ENCODE data around the gene RGS1.
"Not testable (repeated sequence)": the region's sequence is repeated elsewhere in the genome, so short reads cannot be mapped to it uniquely, and the experiment has no call there.

The RGS1 gene

GRCh38 chr1:192575499-192576189 is at the start of gene RGS1:
Gene RGS1, plus strand, starts transcription at chr1:192575773. Its CDS starts 20 bp downstream, at chr1:192575793.
- DNase-seq (ENCODE audit: low read depth) = no peak

- DNase-seq (ENCODE audit: low read depth) = no peak
Measured at GRCh38 chr1:192527111-192527795, 48.3 kb upstream of the RGS1 start.

- DNase-seq (ENCODE audit: low read depth) = no peak
Measured at GRCh38 chr1:192527950-192528349, 47.6 kb upstream of the RGS1 start.

GRCh38 chr1:192529031-192529755 is 46.4 kb upstream of the RGS1 start:
- no peak for DNase-seq (ENCODE audit: low read depth)

- no peak for DNase-seq (ENCODE audit: low read depth)
Measured at GRCh38 chr1:192529811-192530210, 45.8 kb upstream of the RGS1 start.

- no peak for DNase-seq (ENCODE audit: low read depth)
Measured at GRCh38 chr1:192530254-192530653, 45.3 kb upstream of the RGS1 start.

GRCh38 chr1:192531037-192531703 is 44.4 kb upstream of the RGS1 start:
- DNase-seq (ENCODE audit: low read depth) = not testable (repeated sequence)

GRCh38 chr1:192534666-192535065 is 40.9 kb upstream of the RGS1 start:
- DNase-seq (ENCODE audit: low read depth) = no peak

- DNase-seq (ENCODE audit: low read depth) = no peak
Measured at GRCh38 chr1:192535916-192536664, 39.5 kb upstream of the RGS1 start.

GRCh38 chr1:192538407-192539296 is 36.9 kb upstream of the RGS1 start:
- DNase-seq (ENCODE audit: low read depth) = no peak

- no peak for DNase-seq (ENCODE audit: low read depth)
Measured at GRCh38 chr1:192539297-192540092, 36.1 kb upstream of the RGS1 start.

GRCh38 chr1:192543445-192543844 is 32.1 kb upstream of the RGS1 start:
- DNase-seq (ENCODE audit: low read depth) = no peak

GRCh38 chr1:192545896-192546521 is 29.6 kb upstream of the RGS1 start:
- no peak for DNase-seq (ENCODE audit: low read depth)

GRCh38 chr1:192546596-192547190 is 28.9 kb upstream of the RGS1 start:
- DNase-seq (ENCODE audit: low read depth) = no peak

- no peak for DNase-seq (ENCODE audit: low read depth)
Measured at GRCh38 chr1:192547501-192547900, 28.1 kb upstream of the RGS1 start.

GRCh38 chr1:192549937-192550336 is 25.6 kb upstream of the RGS1 start:
- DNase-seq (ENCODE audit: low read depth) = no peak

GRCh38 chr1:192550922-192551534 is 24.5 kb upstream of the RGS1 start:
- DNase-seq (ENCODE audit: low read depth) = no peak

- DNase-seq (ENCODE audit: low read depth) = no peak
Measured at GRCh38 chr1:192552760-192553191, 22.8 kb upstream of the RGS1 start.
